ENCODE results near the gene ARHGEF16. TPM values are rescaled to one million over a fixed set of nuclear protein-coding genes. Genes with fewer than 3 reads are reported as not detected.

ARHGEF16 gene
- total and polyA plus RNA-seq, 2 donors (not counting 1 experiment from before 2014, with no cell fraction given) = 0.13 to 0.22 TPM

- peaks cover 0 to 4% (median 0%) of the 10 kb centered on the region in 3 donors for H3K9me3 ChIP-seq (ENCODE audit: control extremely low read depth in 1 of 3, control insufficient read depth in 2 of 3, insufficient read depth in 1 of 3, low read length in 2 of 3)
- WGBS (ENCODE audit: insufficient coverage) = 92% methylated on average over 4 of the region's 7 CpGs
- Mint-ChIP-seq H3K4me3 (no peak overlapping the region), H3K9me3 (ENCODE audit: insufficient read depth) (no peaks in the 10 kb centered on the region), H3K27me3 (no peaks in the 10 kb centered on the region), H3K4me1 (no peaks in the 10 kb centered on the region), H3K27ac (no peak overlapping the region)
- no peak for ATAC-seq (ENCODE audit: low read depth)
- TF ChIP-seq CTCF (IDR thresholded peaks at IDR 0.05) (no peak), EZH2 (IDR thresholded peaks at IDR 0.05; ENCODE audit: borderline replicate concordance, insufficient read depth, low read depth, low read length, poor library complexity, severe bottlenecking) (no peak)
- no peak overlapping the region for H3K4me2 ChIP-seq (replicated peaks; ENCODE audit: low read depth, low read length, poor library complexity, severe bottlenecking)
- H2AFZ ChIP-seq (ENCODE audit: insufficient read depth, low read depth, low read length, poor library complexity, severe bottlenecking) = no peak overlapping the region
- no peak overlapping the region for H3K27ac ChIP-seq (ENCODE audit: low read length in 2 of 2)
- intact Hi-C loops (cut with micrococcal nuclease) = no loop called here
- H3K9ac ChIP-seq (ENCODE audit: low read length) = no peak overlapping the region
- peaks cover 23% of the 10 kb centered on the region for H4K20me1 ChIP-seq (ENCODE audit: control insufficient read depth, insufficient read depth, low read length, poor library complexity, severe bottlenecking)
- no peaks in the 10 kb centered on the region for H3K79me2 ChIP-seq (ENCODE audit: control insufficient read depth, insufficient read depth, low read length)
- ChIA-PET POLR2A (no interaction called here), CTCF (no interaction called here)
- no peak for DNase-seq
- no peaks in the 10 kb centered on the region for H3K4me1 ChIP-seq (ENCODE audit: control insufficient read depth in 2 of 2, insufficient read depth in 2 of 2, low read length in 2 of 2)
- H3K36me3 ChIP-seq (replicated peaks in 1 of 2; ENCODE audit: control extremely low read depth in 1 of 2, control insufficient read depth in 1 of 2, extremely low read depth in 1 of 2, insufficient read depth in 2 of 2, low read length in 1 of 2) = no peaks in the 10 kb centered on the region
- H3K4me3 ChIP-seq (ENCODE audit: control extremely low read depth in 1 of 5, extremely low read depth in 1 of 5, insufficient read depth in 1 of 5, low read depth in 2 of 5, low read length in 4 of 5) = no peak overlapping the region
- H3K27me3 ChIP-seq (replicated peaks in 1 of 4; ENCODE audit: control extremely low read depth in 1 of 4, control insufficient read depth in 3 of 4, insufficient read depth in 4 of 4, low read length in 3 of 4) = no peaks in the 10 kb centered on the region
Observed at GRCh38 chr1:3506943-3507342, 52.5 kb downstream of the ARHGEF16 start.

- no peak for DNase-seq
- Mint-ChIP-seq H3K27ac (no peak overlapping the region), H3K4me1 (no peaks in the 10 kb centered on the region), H3K4me3 (no peak overlapping the region), H3K27me3 (no peaks in the 10 kb centered on the region), H3K9me3 (ENCODE audit: insufficient read depth) (no peaks in the 10 kb centered on the region)
- Histone ChIP-seq H2AFZ (ENCODE audit: insufficient read depth, low read depth, low read length, poor library complexity, severe bottlenecking) (no peak overlapping the region), H3K4me2 (replicated peaks; ENCODE audit: low read depth, low read length, poor library complexity, severe bottlenecking) (no peak overlapping the region), H4K20me1 (ENCODE audit: control insufficient read depth, insufficient read depth, low read length, poor library complexity, severe bottlenecking) (peaks cover 23% of the 10 kb centered on the region), H3K4me1 (ENCODE audit: control insufficient read depth in 2 of 2, insufficient read depth in 2 of 2, low read length in 2 of 2) (no peaks in the 10 kb centered on the region), H3K4me3 (ENCODE audit: control extremely low read depth in 1 of 5, extremely low read depth in 1 of 5, insufficient read depth in 1 of 5, low read depth in 2 of 5, low read length in 4 of 5) (no peak overlapping the region), H3K9me3 (ENCODE audit: control extremely low read depth in 1 of 3, control insufficient read depth in 2 of 3, insufficient read depth in 1 of 3, low read length in 2 of 3) (peaks cover 0 to 4% (median 0%) of the 10 kb centered on the region in 3 donors), H3K27me3 (replicated peaks in 1 of 4; ENCODE audit: control extremely low read depth in 1 of 4, control insufficient read depth in 3 of 4, insufficient read depth in 4 of 4, low read length in 3 of 4) (no peaks in the 10 kb centered on the region), H3K36me3 (replicated peaks in 1 of 2; ENCODE audit: control extremely low read depth in 1 of 2, control insufficient read depth in 1 of 2, extremely low read depth in 1 of 2, insufficient read depth in 2 of 2, low read length in 1 of 2) (no peaks in the 10 kb centered on the region), H3K27ac (ENCODE audit: low read length in 2 of 2) (no peak overlapping the region), H3K79me2 (ENCODE audit: control insufficient read depth, insufficient read depth, low read length) (no peaks in the 10 kb centered on the region), H3K9ac (ENCODE audit: low read length) (no peak overlapping the region)
- WGBS (ENCODE audit: insufficient coverage) = 93% methylated on average over 9 of the region's 11 CpGs
- TF ChIP-seq CTCF (IDR thresholded peaks at IDR 0.05) = no peak
- TF ChIP-seq EZH2 (IDR thresholded peaks at IDR 0.05; ENCODE audit: borderline replicate concordance, insufficient read depth, low read depth, low read length, poor library complexity, severe bottlenecking) = no peak
- ATAC-seq (ENCODE audit: low read depth) = no peak
- POLR2A ChIA-PET = no interaction called here
- intact Hi-C loops (cut with micrococcal nuclease) = no loop called here
- CTCF ChIA-PET = no interaction called here
Observed at GRCh38 chr1:3507636-3508275, 53.3 kb downstream of the ARHGEF16 start.
